ENCODE data around the gene ZNF552. TPM values are rescaled to one million over a fixed set of nuclear protein-coding genes. Genes with fewer than 3 reads are reported as not detected.
A peak's percentile ranks its signal among the peaks of the same experiment; 100 is the strongest.

ZNF552 gene
- total and polyA plus RNA-seq, 2 of the 8 experiments (the other 6 are each of a cell fraction or from before 2014, with no cell fraction given) = 5.9 to 11.6 TPM

GRCh38 chr19:57819475-57820148, 4.9 kb upstream of the ZNF552 start (continued):
- no peak for TF ChIP-seq TCF12 (IDR thresholded peaks at IDR 0.05; ENCODE audit: low read depth, low read length)
- no peak for TF ChIP-seq EP300 (IDR thresholded peaks at IDR 0.05; ENCODE audit: borderline replicate concordance in 1 of 2, low read depth in 2 of 2, low read length in 2 of 2)
- no peak for TF ChIP-seq FOSL1 (IDR thresholded peaks at IDR 0.05; ENCODE audit: insufficient read depth, low read depth, low read length)
- peak; percentile 50; the same call in 1 of the 2 replicates for TF ChIP-seq KDM5A (IDR thresholded peaks at IDR 0.05; ENCODE audit: low read length)
- no peak for TF ChIP-seq RBBP5 (IDR thresholded peaks at IDR 0.05; ENCODE audit: borderline replicate concordance, low read depth, low read length)
- peak; percentile 66 for TF ChIP-seq ASH2L (IDR thresholded peaks at IDR 0.05; ENCODE audit: low read length)
- no peak for TF ChIP-seq HDAC6 (IDR thresholded peaks at IDR 0.05; ENCODE audit: low read depth, low read length)
- TF ChIP-seq CBX8 (IDR thresholded peaks at IDR 0.05; ENCODE audit: borderline replicate concordance, low read depth, low read length) = no peak
- TF ChIP-seq, protein P1, sequence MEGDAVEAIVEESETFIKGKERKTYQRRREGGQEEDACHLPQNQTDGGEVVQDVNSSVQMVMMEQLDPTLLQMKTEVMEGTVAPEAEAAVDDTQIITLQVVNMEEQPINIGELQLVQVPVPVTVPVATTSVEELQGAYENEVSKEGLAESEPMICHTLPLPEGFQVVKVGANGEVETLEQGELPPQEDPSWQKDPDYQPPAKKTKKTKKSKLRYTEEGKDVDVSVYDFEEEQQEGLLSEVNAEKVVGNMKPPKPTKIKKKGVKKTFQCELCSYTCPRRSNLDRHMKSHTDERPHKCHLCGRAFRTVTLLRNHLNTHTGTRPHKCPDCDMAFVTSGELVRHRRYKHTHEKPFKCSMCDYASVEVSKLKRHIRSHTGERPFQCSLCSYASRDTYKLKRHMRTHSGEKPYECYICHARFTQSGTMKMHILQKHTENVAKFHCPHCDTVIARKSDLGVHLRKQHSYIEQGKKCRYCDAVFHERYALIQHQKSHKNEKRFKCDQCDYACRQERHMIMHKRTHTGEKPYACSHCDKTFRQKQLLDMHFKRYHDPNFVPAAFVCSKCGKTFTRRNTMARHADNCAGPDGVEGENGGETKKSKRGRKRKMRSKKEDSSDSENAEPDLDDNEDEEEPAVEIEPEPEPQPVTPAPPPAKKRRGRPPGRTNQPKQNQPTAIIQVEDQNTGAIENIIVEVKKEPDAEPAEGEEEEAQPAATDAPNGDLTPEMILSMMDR (IDR thresholded peaks at IDR 0.05; ENCODE audit: control extremely low read depth in 1 of 3, insufficient read depth in 1 of 3, low read depth in 1 of 3, low read length in 3 of 3) = 0 out of 4 replicates have a peak, but pooled peaks of 1 of the 3 experiments have one; percentile 1
- no peak for TF ChIP-seq MAFK (IDR thresholded peaks at IDR 0.05; ENCODE audit: low read depth, low read length)
- TF ChIP-seq NANOG (IDR thresholded peaks at IDR 0.05; ENCODE audit: insufficient read depth, low read depth, low read length, poor library complexity, severe bottlenecking) = no peak
- TF ChIP-seq EZH2 (IDR thresholded peaks at IDR 0.05; ENCODE audit: low read depth, low read length, severe bottlenecking) = no peak
- 0 out of 2 replicates have a peak, but pooled peaks have one; percentile 15 for TF ChIP-seq JUND (IDR thresholded peaks at IDR 0.05; ENCODE audit: low read length)
- TF ChIP-seq POLR2A (IDR thresholded peaks at IDR 0.05; ENCODE audit: control extremely low read depth in 1 of 2, low read depth in 2 of 2, low read length in 2 of 2) = peak; percentile 67 to 85
- TF ChIP-seq YY1 (IDR thresholded peaks at IDR 0.05; ENCODE audit: low read depth, low read length) = no peak; the same call in 1 of the 2 replicates
- TF ChIP-seq, protein P2, sequence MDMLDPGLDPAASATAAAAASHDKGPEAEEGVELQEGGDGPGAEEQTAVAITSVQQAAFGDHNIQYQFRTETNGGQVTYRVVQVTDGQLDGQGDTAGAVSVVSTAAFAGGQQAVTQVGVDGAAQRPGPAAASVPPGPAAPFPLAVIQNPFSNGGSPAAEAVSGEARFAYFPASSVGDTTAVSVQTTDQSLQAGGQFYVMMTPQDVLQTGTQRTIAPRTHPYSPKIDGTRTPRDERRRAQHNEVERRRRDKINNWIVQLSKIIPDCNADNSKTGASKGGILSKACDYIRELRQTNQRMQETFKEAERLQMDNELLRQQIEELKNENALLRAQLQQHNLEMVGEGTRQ (IDR thresholded peaks at IDR 0.05; ENCODE audit: low read length) = no peak
- peak; percentile 46 to 88; a peak in 3 of 4 replicates for TF ChIP-seq SIN3A (conservative IDR thresholded peaks at IDR 0.05 in 1 of 2, IDR thresholded peaks at IDR 0.05 in 1 of 2; ENCODE audit: low read depth in 1 of 2, low read length in 2 of 2)
- TF ChIP-seq POU5F1 (IDR thresholded peaks at IDR 0.05; ENCODE audit: low read depth, low read length) = no peak
- TF ChIP-seq KDM1A (IDR thresholded peaks at IDR 0.05; ENCODE audit: borderline replicate concordance, low read length) = no peak
- TF ChIP-seq CHD2 (IDR thresholded peaks at IDR 0.05; ENCODE audit: low read length) = peak; percentile 71
- TF ChIP-seq CBX5 (IDR thresholded peaks at IDR 0.05; ENCODE audit: low read depth, low read length) = no peak
